Left cardiac atrium (tissue), 4 donors: Measurements from ENCODE around the gene ACTG1. TPM values are rescaled to one million over a fixed set of nuclear protein-coding genes. Genes with fewer than 3 reads are reported as not detected.

Experiments used
- ATAC-seq, 2 donors: fragments of 200-7000 bp; cut with Tn5 transposase; one replicate each; pipeline ENCODE4 v1.9.1; 2020; ENCODE audit warnings: mild to moderate bottlenecking in 2 of 2, moderate library complexity in 2 of 2
- DNase-seq: peaks from one replicate; pipeline ENCODE4 v3.0.0-alpha.2; 2020
- intact Hi-C, 2 donors: fragments of 100-400 bp; cut with DNase I; formaldehyde crosslinking; loops; one replicate each; pipeline versions ENCODE4 v1.14.1 to v1.15.1; 2022 to 2023
- total RNA-seq, 2 donors: library from RNA; stranded (reverse); fragmentation: NEBNext Ultra II Directional; extraction: Animal tissue kit (Norgen Biotek cat#: 25700); gene quantifications; one replicate each; pipeline ENCODE4 v1.2.1, GENCODE V29; 2021
- donor health status: DM: no; HTN: yes; CAD: no.
- donor health status: DM: no; HTN: yes; CAD: no; lungs with severe emphysema.
- donor health status: DM: yes; HTN: yes; CAD: no.
- donor health status: Dilated cardiomyopathy.

The ACTG1 gene
- total RNA-seq, 2 donors from 2014 or later: 663 to 1,095 TPM

DNA sequence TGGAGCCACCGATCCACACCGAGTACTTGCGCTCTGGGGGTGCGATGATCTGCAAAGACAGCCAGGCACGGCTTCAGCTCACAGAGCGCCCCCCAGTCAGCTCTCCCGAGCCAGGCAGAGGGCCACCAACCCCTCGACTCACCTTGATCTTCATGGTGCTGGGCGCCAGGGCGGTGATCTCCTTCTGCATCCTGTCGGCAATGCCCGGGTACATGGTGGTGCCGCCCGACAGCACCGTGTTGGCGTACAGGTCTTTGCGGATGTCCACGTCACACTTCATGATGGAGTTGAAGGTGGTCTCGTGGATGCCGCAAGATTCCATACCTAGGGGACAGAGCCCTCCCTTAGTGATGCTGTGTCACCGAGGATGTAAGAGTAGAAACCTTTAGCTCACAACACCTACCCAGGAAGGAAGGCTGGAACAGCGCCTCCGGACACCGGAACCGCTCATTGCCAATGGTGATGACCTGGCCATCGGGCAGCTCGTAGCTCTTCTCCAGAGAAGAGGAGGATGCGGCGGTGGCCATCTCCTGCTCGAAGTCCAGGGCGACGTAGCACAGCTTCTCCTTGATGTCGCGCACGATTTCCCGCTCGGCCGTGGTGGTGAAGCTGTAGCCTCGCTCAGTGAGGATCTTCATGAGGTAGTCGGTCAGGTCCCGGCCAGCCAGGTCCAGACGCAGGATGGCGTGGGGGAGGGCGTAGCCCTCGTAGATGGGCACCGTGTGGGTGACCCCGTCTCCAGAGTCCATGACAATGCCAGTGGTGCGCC, 1.6 kb downstream of the ACTG1 start:
- intact Hi-C loops: loop anchor here in 1 of 2 donors (2.0 kb wide), 1 partner anchor 114 kb away; no protein-coding TSS in a partner anchor
- ATAC-seq: no peak
- DNase-seq: peak; percentile 48

DNA sequence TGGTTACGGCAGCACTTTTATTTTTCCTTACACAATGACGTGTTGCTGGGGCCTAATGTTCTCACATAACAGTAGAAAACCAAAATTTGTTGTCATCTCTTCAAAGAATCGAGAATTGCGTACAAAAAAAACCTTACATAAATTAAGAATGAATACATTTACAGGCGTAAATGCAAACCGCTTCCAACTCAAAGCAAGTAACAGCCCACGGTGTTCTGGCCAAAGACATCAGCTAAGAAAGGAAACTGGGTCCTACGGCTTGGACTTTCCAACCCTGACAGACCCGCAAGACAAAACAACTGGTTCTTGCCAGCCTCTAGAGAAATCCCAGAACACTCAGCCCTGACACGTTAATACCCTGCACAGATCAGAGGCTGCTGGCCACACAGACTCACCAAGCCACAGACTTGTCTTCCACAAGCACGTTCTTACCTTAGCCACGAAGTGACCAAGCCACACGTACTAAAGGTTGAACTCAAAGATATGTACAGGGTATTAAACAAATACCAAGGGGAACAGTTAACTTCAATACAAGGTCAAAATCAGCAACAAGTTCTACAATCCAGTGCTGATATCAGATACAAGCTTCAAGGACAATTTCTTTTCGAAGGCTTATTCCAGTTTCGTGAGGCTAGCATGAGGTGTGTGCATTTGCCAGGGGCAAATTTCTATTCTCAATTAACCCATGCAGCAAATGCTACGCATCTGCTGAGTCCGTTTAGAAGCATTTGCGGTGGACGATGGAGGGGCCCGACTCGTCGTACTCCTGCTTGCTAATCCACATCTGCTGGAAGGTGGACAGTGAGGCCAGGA, 2.4 kb downstream of the ACTG1 start:
- intact Hi-C loops: loop anchor here in 1 of 2 donors (2.0 kb wide), 1 partner anchor 113 kb away; no protein-coding TSS in a partner anchor
- ATAC-seq (no peak), DNase-seq (no peak)

GRCh38 chr17:81509207-81509971, 3.2 kb downstream of the ACTG1 start:
- intact Hi-C loops: no loop called here
- ATAC-seq (no peak), DNase-seq (no peak)

- ATAC-seq (peak in 1 of 2 donors; percentile 5), DNase-seq (no peak)
- intact Hi-C loops: no loop called here
Observed at GRCh38 chr17:81508639-81509206, 3.9 kb downstream of the ACTG1 start.

DNA sequence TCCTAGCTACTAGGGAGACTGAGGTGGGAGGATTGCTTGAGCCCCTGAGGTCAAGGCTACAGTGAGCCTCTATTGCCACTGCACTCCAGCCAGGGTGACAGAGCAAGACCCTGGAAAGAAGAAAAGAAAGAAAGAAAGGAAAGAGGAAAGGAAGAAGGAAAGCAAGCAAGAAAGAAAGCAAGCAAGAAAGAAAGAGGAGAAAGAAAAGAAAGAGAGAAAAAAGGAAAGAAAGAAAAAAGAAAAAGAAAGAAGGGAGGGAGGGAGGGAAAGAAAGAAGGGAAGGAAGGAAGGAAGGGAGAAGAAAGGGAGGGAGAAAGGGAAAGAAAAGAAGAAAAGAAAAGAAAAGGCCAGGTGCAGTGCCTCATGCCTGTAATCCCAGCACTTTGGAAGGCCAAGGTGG, 9.0 kb downstream of the ACTG1 start:
- DNase-seq (no peak), ATAC-seq (no peak)
- intact Hi-C loops: no loop called here

DNA sequence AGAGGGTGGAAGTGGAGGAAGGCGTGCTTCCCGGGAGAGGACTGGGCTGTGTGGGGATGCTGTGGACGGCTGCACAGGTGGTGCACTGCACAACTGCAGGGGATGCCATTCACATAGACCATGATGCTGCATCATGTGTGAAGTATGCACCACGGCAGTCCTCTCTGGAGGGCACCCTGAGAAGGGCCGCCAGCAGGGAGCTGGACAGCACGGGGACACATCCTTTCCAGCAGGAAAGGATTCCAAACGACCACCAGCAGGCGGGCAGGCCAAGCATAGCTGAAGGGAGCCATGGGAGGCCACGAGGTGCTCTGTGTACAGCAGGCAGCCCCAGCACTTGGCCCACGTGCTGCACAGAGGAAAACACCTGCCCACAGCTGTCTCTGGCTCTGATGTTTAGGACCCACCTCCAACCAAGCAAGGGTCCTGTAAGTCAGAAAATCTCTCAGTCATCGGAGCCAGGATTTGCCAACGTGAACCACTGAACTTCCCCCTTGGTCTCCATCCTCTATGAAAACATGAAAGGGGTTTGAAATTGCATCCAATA, 10.1 kb downstream of the ACTG1 start:
- no peak for ATAC-seq
- no peak for DNase-seq
- intact Hi-C loops: no loop called here

DNA sequence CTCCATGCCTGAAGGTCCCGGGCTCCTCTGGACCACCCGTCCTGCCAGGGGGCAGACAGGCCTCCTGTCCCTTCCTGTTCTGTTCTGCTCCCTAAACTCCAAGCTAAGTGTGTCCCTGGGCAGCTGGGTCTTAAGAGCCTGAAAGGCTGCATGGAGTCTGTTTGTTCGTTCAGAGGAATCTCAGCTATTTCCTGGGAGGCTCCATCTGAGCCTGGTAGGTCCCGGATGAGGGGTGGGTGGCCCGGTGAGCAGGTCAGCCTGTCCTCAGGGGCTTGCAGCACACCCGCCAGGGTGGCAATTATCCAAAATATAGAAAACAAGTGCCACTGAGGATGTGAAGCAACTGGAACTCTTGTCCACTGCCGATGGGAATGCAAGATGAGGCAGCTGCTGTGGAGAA, 12.6 kb downstream of the ACTG1 start:
- ATAC-seq: no peak
- DNase-seq: no peak
- intact Hi-C loops: no loop called here

DNA sequence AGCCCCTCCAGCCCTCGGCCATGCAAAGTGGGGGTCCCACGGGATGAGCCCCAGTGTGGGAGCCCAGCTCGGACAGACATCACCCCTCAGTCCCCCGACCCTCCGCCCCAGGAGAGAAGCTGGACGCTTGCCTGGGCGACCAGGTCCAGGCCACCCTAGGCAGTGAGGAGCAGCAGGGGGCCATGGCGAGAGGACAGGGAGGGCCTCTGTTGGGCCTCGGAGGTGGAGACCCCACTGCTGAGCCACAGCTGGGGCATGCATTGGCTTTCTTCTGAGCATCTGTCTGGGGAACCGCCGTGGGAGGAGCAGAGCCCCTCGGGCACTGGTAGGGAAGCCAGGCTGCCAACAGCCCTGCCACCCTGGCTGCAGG, 13.0 kb downstream of the ACTG1 start:
- DNase-seq (no peak), ATAC-seq (no peak)
- intact Hi-C loops: no loop called here

GRCh38 chr17:81498953-81499600, 13.5 kb downstream of the ACTG1 start:
- intact Hi-C loops: no loop called here
- no peak for DNase-seq
- ATAC-seq: peak; percentile 8 to 34

DNA sequence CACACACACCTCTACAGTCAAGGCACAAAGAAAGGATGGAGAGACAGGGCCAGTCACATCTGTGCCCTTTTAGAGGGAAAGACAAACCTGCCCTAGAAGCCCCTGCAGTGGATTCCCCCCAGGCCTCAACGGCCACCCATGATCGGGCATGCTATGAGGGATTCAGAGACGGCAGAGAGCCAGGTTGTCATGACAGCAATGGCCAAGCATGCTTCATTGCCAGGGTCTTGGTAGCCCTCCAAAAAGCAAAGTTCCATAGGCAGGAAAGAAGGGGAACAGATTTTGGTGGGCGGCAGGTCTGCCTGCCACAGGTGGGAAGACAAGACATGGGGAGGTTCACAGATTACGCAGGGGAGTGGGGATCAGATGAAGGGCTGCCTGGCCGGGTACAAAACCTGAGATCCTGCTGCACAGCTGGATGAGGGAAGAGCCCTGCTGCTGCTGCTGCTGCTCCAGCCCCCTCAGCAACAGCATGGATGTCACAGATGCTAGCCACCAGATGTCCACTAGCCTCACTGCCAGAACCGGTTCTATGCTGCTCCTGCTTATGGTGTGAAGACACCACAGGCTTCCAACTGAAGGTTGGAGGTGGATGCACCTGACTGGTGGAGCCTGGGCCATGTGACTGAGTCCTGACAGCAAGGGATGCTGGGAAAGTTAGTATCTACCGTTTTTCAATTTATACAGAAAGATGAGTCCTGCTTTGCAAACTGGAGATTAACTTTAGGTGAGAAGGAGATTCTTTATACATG, 17.8 kb downstream of the ACTG1 start:
- intact Hi-C loops: no loop called here
- no peak for ATAC-seq
- DNase-seq: no peak

- intact Hi-C loops: no loop called here
- DNase-seq (no peak), ATAC-seq (no peak)
Observed at GRCh38 chr17:81493198-81494038, 19.2 kb downstream of the ACTG1 start.

DNA sequence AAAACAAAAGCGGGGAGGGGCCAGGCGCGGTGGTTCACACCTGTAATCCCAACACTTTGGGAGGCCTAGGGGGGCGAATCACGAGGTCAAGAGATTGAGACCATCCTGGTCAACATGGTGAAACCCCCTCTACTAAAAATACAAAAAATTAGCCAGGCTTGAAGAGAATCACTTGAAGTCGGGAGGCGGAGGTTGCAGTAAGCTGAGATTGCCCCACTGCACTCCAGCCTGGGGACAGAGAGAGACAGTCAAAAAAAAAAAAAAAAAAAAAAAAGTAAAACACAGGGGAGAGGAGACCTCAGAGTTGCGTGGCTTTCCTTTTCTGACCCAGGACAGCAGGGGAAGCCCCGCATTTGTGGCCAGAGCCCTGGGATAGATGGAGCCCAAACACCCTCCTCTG, 19.9 kb downstream of the ACTG1 start:
- ATAC-seq (no peak), DNase-seq (no peak)
- intact Hi-C loops: no loop called here

DNA sequence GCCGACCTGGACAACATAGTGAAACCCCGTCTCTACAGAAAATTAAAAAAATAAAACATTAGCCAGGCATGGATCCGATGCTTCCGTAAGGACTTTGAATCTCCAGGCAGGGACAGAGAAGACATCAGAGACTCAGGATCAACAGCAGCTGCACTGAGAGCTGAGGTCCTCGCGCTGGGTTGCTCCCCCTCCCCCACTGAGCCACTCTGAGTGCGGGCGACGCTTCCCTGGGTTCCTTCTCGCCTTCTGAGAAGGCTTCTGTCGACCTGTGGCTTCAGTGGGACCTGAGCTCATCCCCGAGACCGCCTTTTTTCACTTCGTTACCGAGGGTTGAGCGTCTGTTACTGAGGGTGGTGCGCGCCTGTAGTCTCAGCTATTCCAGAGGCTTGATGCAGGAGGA, 20.4 kb downstream of the ACTG1 start:
- no peak for ATAC-seq
- intact Hi-C loops: no loop called here
- no peak for DNase-seq

GRCh38 chr17:81491761-81492160, 20.8 kb downstream of the ACTG1 start:
- ATAC-seq (no peak), DNase-seq (no peak)
- intact Hi-C loops: no loop called here

- DNase-seq (no peak), ATAC-seq (no peak)
- intact Hi-C loops: no loop called here
Observed at GRCh38 chr17:81491181-81491581, 21.4 kb downstream of the ACTG1 start.

DNA sequence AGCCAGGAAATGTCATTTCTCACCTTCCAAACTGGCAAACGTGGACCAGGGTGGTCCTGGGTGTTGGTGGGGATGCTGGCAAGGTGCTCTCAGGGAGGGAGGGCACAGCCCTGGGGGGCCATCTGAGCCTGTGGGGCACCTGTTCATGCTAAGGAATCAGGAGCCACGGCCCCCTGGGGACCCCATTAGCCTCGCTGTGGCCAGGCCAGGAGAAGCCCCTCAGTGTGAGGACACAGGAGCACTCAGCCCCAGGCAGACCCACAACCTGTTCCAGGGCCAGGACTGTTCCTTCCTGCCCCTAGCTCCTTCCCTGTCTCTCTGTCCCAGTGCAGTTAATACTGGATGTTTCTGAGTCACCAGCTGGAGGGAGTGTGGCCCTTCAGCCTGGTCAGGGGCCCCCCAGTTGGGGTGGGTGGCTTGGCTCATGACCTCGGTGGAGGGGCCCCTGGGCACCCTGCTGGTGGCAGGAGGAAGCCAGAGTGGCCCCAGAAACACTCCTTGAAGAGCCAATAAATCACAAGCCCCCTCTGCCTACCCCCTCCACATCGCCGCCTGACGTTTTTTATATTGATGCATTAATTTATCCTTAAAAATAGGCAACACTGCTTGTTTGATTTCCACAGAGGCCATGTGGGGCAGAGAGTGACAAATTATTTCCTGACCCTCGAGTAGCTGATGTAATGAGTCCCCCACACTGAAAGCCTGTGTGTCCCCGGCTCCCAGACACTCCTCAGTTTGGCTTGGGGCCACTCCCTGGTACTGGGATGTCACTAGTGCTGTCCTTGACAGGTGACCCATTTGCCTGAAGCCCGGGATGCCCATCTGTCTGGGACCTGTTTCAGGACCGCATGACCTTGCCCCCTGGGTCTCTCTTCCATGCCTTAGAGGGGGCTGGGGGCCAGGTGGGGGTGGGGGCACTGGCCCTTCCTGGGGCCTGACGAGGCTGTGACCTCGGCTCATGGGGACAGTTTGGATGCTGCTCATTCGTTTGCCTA, 22.3 kb downstream of the ACTG1 start:
- ATAC-seq (no peak), DNase-seq (no peak)
- intact Hi-C loops: loop anchor here in 1 of 2 donors (5.0 to 10.0 kb wide), 2 partner anchors 195 to 238 kb away; partner anchors contain the start of gene SLC38A10
